ENCODE results near the gene DYRK1B. TPM values are rescaled to one million over a fixed set of nuclear protein-coding genes. Genes with fewer than 3 reads are reported as not detected.

Gene DYRK1B
- polyA plus RNA-seq, 1 of the 3 experiments (the other 2 are of a cell fraction) = 17.2 TPM

- 96% methylated on average over 3 of the region's 3 CpGs for WGBS (ENCODE audit: low lambda C conversion rate)
- no peak overlapping the region for H3K9ac ChIP-seq
- H3K36me3 ChIP-seq (replicated peaks in 1 of 2; ENCODE audit: control insufficient read depth in 1 of 2, insufficient read depth in 2 of 2, low read length in 1 of 2) = peaks cover 32 to 44% of the 10 kb centered on the region in 2 experiments
- H3K79me2 ChIP-seq (ENCODE audit: insufficient read depth) = peaks cover 36% of the 10 kb centered on the region
- no peaks in the 10 kb centered on the region for H3K9me3 ChIP-seq
- H2AFZ ChIP-seq (ENCODE audit: low read depth) = no peak overlapping the region
- ChIA-PET POLR2A (no interaction called here), CTCF (no interaction called here)
- H3K9me2 ChIP-seq = no peaks in the 10 kb centered on the region
- DNase-seq = no peak
- H3F3A ChIP-seq (replicated peaks; ENCODE audit: insufficient read depth) = peaks cover 5% of the 10 kb centered on the region
- peaks cover 5% of the 10 kb centered on the region; the same call in 1 of the 2 replicates for H4K20me1 ChIP-seq (ENCODE audit: insufficient read depth)
- H3K4me1 ChIP-seq (ENCODE audit: control insufficient read depth in 1 of 2, insufficient read depth in 2 of 2, low read depth in 1 of 2, low read length in 1 of 2) = peaks cover 0 to 5% of the 10 kb centered on the region in 2 experiments; a peak in 1 of 4 replicates
- no peak overlapping the region for H3K4me2 ChIP-seq
- no peak overlapping the region for H3K27ac ChIP-seq (ENCODE audit: low read depth in 2 of 2, low read length in 1 of 2)
- H3K4me3 ChIP-seq (ENCODE audit: low read depth in 2 of 2, low read length in 1 of 2) = no peak overlapping the region
- TF ChIP-seq MEF2A (IDR thresholded peaks at IDR 0.05; ENCODE audit: borderline replicate concordance, low read depth) (no peak), FOXJ3 (CRISPR knock-in tag; IDR thresholded peaks at IDR 0.05) (no peak), TEAD4 (IDR thresholded peaks at IDR 0.05; ENCODE audit: borderline replicate concordance, insufficient read depth) (no peak), RCOR1 (IDR thresholded peaks at IDR 0.05; ENCODE audit: low read length) (no peak)
- no peaks in the 10 kb centered on the region for H3K27me3 ChIP-seq (ENCODE audit: insufficient read depth)
Measured at GRCh38 chr19:39837978-39838377, 4.0 kb upstream of the DYRK1B start.

- Histone ChIP-seq H3K27ac (ENCODE audit: low read depth in 2 of 2, low read length in 1 of 2) (peak overlapping the region; percentile 80 to 94; a peak in 3 of 4 replicates), H3K36me3 (replicated peaks in 1 of 2; ENCODE audit: control insufficient read depth in 1 of 2, insufficient read depth in 2 of 2, low read length in 1 of 2) (peaks cover 42 to 59% of the 10 kb centered on the region in 2 experiments), H2AFZ (ENCODE audit: low read depth) (peak overlapping the region; percentile 78; the same call in 1 of the 2 replicates), H3F3A (replicated peaks; ENCODE audit: insufficient read depth) (peaks cover 5% of the 10 kb centered on the region), H3K9ac (no peak overlapping the region), H3K9me2 (no peaks in the 10 kb centered on the region), H3K4me3 (ENCODE audit: low read depth in 2 of 2, low read length in 1 of 2) (peak overlapping the region in 1 of 2 experiments; percentile 97; a peak in 1 of 4 replicates), H3K4me1 (ENCODE audit: control insufficient read depth in 1 of 2, insufficient read depth in 2 of 2, low read depth in 1 of 2, low read length in 1 of 2) (peaks cover 0 to 16% of the 10 kb centered on the region in 2 experiments; a peak in 2 of 4 replicates), H3K79me2 (ENCODE audit: insufficient read depth) (peaks cover 20% of the 10 kb centered on the region), H3K27me3 (ENCODE audit: insufficient read depth) (no peaks in the 10 kb centered on the region), H3K9me3 (no peaks in the 10 kb centered on the region), H4K20me1 (ENCODE audit: insufficient read depth) (no peaks in the 10 kb centered on the region), H3K4me2 (no peak overlapping the region)
- WGBS (ENCODE audit: low lambda C conversion rate) = 44% methylated on average over 19 of the region's 19 CpGs
- DNase-seq = no peak
- POLR2A ChIA-PET = interaction anchor here (0.6 to 2.1 kb wide), 6 partner anchors 10 to 399 kb away, joined by 3 to 7 read pairs (median 3); partner anchors contain the start of genes FBL, PSMC4 and RPS16
- CTCF ChIA-PET = interaction anchor here (0.9 to 2.1 kb wide), 4 partner anchors 10 to 52 kb away, joined by 3 to 26 read pairs (median 6); no protein-coding TSS in a partner anchor
- TF ChIP-seq RFX5 (IDR thresholded peaks at IDR 0.05; ENCODE audit: low read length) (no peak), USF1 (IDR thresholded peaks at IDR 0.05; ENCODE audit: borderline replicate concordance, low read depth) (no peak), MAX (IDR thresholded peaks at IDR 0.05; ENCODE audit: low read depth) (no peak), NRF1 (IDR thresholded peaks at IDR 0.05; ENCODE audit: low read depth, low read length) (peak; percentile 100), MEF2A (IDR thresholded peaks at IDR 0.05; ENCODE audit: borderline replicate concordance, low read depth) (no peak), ZBTB33 (IDR thresholded peaks at IDR 0.05; ENCODE audit: borderline replicate concordance, low read depth) (no peak), CHD2 (IDR thresholded peaks at IDR 0.05; ENCODE audit: low read length, partially characterized antibody) (no peak), USF2 (IDR thresholded peaks at IDR 0.05; ENCODE audit: borderline replicate concordance, low read depth, low read length) (no peak), PBX3 (IDR thresholded peaks at IDR 0.05) (no peak)
Measured at GRCh38 chr19:39834287-39834841, 402 bp upstream of the DYRK1B start.

Measured in SK-N-SH (cell line).